OCI-LY1 (cell line): ENCODE data around the gene ABR.

ENCODE experiments used
- H2AFZ ChIP-seq: fragments of 200-600 bp; sonication (generic), shearing (Covaris generic); 2 replicates; pipeline ENCODE4 v1.6.0; 2014; ENCODE audit warnings: antibody characterized with exemption, mild to moderate bottlenecking, low read length
- H3F3A ChIP-seq: fragments of 200-600 bp; sonication (generic), shearing (Covaris generic); 2 replicates; pipeline ENCODE4 v1.6.0; 2014; ENCODE audit warnings: mild to moderate bottlenecking, antibody characterized with exemption, low read length, moderate library complexity; ENCODE audit not compliant: insufficient read depth
- H3K27ac ChIP-seq: fragments of 200-600 bp; sonication (generic); 2 replicates; pipeline ENCODE4 v1.5.1; 2014; ENCODE audit warnings: low read length, mixed run types, mild to moderate bottlenecking, low read depth; ENCODE audit not compliant: poor library complexity, severe bottlenecking
- H3K27me3 ChIP-seq: fragments of 200-600 bp; sonication (generic); 2 replicates; pipeline ENCODE4 v1.6.0; 2014; ENCODE audit warnings: antibody characterized with exemption, mild to moderate bottlenecking, low read length, moderate library complexity; ENCODE audit not compliant: insufficient read depth
- H3K36me3 ChIP-seq: fragments of 200-600 bp; sonication (generic); 2 replicates; pipeline ENCODE4 v1.6.1; 2014; ENCODE audit warnings: mild to moderate bottlenecking, antibody characterized with exemption, low read length, moderate library complexity, mixed read lengths; ENCODE audit not compliant: insufficient read depth
- H3K4me1 ChIP-seq: fragments of 200-600 bp; sonication (generic); 2 replicates; pipeline ENCODE4 v1.5.1; 2014; ENCODE audit warnings: mild to moderate bottlenecking, low read length, moderate library complexity; ENCODE audit not compliant: insufficient read depth, severe bottlenecking
- H3K4me2 ChIP-seq: fragments of 200-600 bp; sonication (generic), shearing (Covaris generic); 2 replicates; pipeline ENCODE4 v1.6.1; 2014; ENCODE audit warnings: low read length
- H3K4me3 ChIP-seq: fragments of 200-600 bp; sonication (generic); 2 replicates; pipeline ENCODE4 v1.5.1; 2014; ENCODE audit warnings: low read length, low read depth, mild to moderate bottlenecking, mixed read lengths; ENCODE audit not compliant: poor library complexity, severe bottlenecking
- H3K79me2 ChIP-seq: fragments of 200-600 bp; shearing (Covaris generic); 2 replicates; pipeline ENCODE4 v1.6.1; 2016; ENCODE audit warnings: mixed run types, low read length, mixed read lengths; ENCODE audit not compliant: insufficient read depth
- H3K9ac ChIP-seq: fragments of 200-600 bp; sonication (generic), shearing (Covaris generic); 2 replicates; pipeline ENCODE4 v1.6.1; 2014; ENCODE audit warnings: mild to moderate bottlenecking, low read length, mixed read lengths
- H3K9me2 ChIP-seq: fragments of 200-600 bp; sonication (generic), shearing (Covaris generic); 2 replicates; pipeline ENCODE4 v1.6.1; 2014; ENCODE audit warnings: low read depth, mild to moderate bottlenecking, low read length, mixed read lengths
- H3K9me3 ChIP-seq: fragments of 200-600 bp; shearing (Covaris generic); 2 replicates; pipeline ENCODE4 v1.6.1; 2014; ENCODE audit warnings: low read length, mixed read lengths
- H4K20me1 ChIP-seq: fragments of 200-600 bp; sonication (generic), shearing (Covaris generic); 2 replicates; pipeline ENCODE4 v1.6.0; 2016; ENCODE audit warnings: mild to moderate bottlenecking, low read length; ENCODE audit not compliant: insufficient read depth
- EZH2 ChIP-seq: fragments of 200-600 bp; sonication (generic), shearing (Covaris generic); IDR thresholded peaks from 2 replicates; pipeline ENCODE4 v1.8.0; 2017; ENCODE audit warnings: borderline replicate concordance, mixed run types, mild to moderate bottlenecking, antibody characterized with exemption, low read length, moderate library complexity, mixed read lengths
- TF ChIP-seq, protein P1 (sequence below): fragments of 200-600 bp; sonication (generic), shearing (Covaris generic); IDR thresholded peaks from 2 replicates; pipeline ENCODE4 v1.5.1; 2017; ENCODE audit warnings: mild to moderate bottlenecking, antibody characterized with exemption, low read length, moderate library complexity, mixed read lengths

The ABR gene

DNA sequence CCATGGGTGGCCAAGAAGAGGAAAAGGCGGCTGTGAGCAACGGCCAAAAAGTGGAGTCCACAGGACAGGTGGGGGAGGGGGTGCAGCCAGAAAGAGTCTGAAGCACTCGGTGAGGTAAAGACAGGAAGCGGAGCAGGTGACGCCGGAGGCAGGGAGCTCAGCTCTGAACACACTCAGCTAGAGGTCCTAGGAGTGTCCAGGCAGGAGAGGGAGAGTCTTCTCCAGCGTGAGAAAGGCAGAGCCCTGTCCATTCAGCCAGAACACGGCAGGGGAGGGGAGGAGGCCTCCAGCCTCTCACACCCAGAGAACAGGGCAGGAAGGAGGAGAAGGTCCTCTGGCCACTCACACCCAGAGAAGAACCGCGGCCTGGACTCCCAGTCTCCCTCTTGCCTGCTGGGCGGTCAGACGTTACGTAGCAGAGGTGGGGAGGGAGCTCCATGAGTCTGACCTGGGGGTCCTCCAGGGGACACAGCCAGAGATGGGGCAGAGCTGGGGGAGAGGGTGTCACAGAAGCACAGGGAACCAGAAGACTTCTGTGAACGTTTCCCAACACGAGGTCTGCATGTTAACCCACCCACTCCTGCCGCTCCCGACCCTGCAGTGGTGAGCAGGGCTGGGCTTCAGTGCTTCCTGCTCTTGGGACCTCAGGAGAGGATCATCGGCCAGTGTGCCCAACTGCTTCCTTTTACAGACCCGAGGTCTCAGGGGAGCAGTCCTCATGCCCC lies 89.2 kb downstream of the ABR start:
- Histone ChIP-seq H2AFZ (no peak overlapping the region), H3K4me1 (no peaks in the 10 kb centered on the region), H3K9ac (no peak overlapping the region), H3K27me3 (no peaks in the 10 kb centered on the region), H3K27ac (no peak overlapping the region), H3F3A (no peaks in the 10 kb centered on the region), H3K4me3 (no peak overlapping the region), H3K9me2 (no peaks in the 10 kb centered on the region), H3K36me3 (peaks cover 13% of the 10 kb centered on the region; the same call in 1 of the 2 replicates), H4K20me1 (no peaks in the 10 kb centered on the region), H3K4me2 (no peak overlapping the region), H3K9me3 (no peaks in the 10 kb centered on the region), H3K79me2 (no peaks in the 10 kb centered on the region)
- no peak for TF ChIP-seq EZH2
- TF ChIP-seq, protein P1, sequence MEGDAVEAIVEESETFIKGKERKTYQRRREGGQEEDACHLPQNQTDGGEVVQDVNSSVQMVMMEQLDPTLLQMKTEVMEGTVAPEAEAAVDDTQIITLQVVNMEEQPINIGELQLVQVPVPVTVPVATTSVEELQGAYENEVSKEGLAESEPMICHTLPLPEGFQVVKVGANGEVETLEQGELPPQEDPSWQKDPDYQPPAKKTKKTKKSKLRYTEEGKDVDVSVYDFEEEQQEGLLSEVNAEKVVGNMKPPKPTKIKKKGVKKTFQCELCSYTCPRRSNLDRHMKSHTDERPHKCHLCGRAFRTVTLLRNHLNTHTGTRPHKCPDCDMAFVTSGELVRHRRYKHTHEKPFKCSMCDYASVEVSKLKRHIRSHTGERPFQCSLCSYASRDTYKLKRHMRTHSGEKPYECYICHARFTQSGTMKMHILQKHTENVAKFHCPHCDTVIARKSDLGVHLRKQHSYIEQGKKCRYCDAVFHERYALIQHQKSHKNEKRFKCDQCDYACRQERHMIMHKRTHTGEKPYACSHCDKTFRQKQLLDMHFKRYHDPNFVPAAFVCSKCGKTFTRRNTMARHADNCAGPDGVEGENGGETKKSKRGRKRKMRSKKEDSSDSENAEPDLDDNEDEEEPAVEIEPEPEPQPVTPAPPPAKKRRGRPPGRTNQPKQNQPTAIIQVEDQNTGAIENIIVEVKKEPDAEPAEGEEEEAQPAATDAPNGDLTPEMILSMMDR: no peak

DNA sequence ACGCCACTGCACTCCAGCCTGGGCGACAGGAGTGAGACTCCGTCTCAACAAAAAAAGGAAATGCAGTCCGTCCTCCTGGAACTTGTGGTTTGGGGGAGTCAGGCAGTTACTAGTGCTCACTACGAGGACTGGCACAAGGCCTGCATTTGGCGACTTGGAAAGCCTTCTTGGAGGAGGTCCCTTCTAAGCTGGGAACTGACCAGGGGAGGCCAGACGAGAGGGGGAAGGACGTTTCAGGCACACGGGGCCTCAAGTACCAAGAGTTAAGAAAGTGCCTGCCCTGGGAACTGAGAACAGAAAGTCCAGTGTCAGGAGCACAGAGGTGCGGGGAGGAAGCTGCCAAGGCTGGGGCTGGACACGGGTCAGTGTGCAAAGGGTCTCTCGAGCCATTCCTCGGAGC lies 89.9 kb downstream of the ABR start:
- Histone ChIP-seq H3K79me2 (no peaks in the 10 kb centered on the region), H3K4me2 (no peak overlapping the region), H3K27ac (no peak overlapping the region), H4K20me1 (no peaks in the 10 kb centered on the region), H3K36me3 (peaks cover 13% of the 10 kb centered on the region; the same call in 1 of the 2 replicates), H3F3A (no peaks in the 10 kb centered on the region), H3K4me3 (no peak overlapping the region), H3K27me3 (no peaks in the 10 kb centered on the region), H2AFZ (no peak overlapping the region), H3K9me3 (no peaks in the 10 kb centered on the region), H3K9me2 (no peaks in the 10 kb centered on the region), H3K9ac (no peak overlapping the region), H3K4me1 (no peaks in the 10 kb centered on the region)
- no peak for TF ChIP-seq EZH2
- TF ChIP-seq, protein P1: no peak

DNA sequence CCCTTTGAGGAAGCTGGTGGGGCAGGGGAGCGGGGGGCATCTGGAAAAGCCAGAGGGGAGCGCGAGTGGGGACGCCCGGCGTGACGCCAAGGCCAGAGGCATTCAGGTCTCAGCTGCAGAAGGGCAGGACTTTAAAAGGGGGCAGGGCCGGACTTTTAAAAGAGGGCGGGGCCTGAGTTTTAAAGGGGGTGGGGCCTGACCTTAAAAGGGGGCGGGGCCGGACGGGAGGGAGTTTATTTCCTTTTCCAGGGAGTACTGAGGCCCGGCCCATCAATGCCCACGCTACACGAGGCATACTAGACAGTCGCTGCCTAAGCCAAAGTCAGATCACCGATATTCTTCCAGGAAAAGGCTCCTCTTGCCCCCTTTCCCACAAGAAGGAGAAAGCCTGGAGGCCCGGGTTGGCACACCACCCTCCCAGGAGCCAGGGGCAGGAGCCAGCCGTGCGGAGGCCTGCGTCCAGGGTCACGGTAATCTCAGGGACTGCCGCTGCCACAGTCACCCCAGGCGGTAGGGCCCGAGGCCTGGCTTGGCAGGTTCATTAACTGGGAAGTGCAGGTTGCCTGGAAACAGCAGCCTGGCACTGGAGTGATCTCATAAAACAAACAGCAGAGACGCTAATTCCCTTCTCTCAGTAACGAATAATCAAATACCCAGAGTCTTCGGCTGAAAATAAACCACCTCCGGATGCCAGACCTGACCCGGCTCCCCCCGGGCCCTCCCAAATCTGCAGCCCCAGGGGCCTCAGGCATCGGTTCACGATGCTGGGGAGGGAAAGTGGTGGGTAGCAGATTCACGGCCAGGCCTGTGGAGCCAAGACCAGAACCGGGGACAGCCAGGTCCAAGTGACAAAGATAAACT lies 92.2 kb downstream of the ABR start:
- Histone ChIP-seq H3K9ac (no peak overlapping the region), H3K27ac (no peak overlapping the region), H2AFZ (no peak overlapping the region), H3K9me2 (no peaks in the 10 kb centered on the region), H3F3A (no peaks in the 10 kb centered on the region), H3K79me2 (no peaks in the 10 kb centered on the region), H3K4me3 (no peak overlapping the region), H3K9me3 (no peaks in the 10 kb centered on the region), H3K27me3 (no peaks in the 10 kb centered on the region), H3K4me1 (no peaks in the 10 kb centered on the region), H4K20me1 (no peaks in the 10 kb centered on the region), H3K36me3 (peaks cover 20% of the 10 kb centered on the region; the same call in 1 of the 2 replicates), H3K4me2 (no peak overlapping the region)
- TF ChIP-seq, protein P1: no peak
- no peak for TF ChIP-seq EZH2
